Measurements from ENCODE around the gene DBP. TPM values are rescaled to one million over a fixed set of nuclear protein-coding genes. Genes with fewer than 3 reads are reported as not detected.

The DBP gene
- total RNA-seq, 2 donors from 2014 or later: 14.3 to 52.7 TPM

DNA sequence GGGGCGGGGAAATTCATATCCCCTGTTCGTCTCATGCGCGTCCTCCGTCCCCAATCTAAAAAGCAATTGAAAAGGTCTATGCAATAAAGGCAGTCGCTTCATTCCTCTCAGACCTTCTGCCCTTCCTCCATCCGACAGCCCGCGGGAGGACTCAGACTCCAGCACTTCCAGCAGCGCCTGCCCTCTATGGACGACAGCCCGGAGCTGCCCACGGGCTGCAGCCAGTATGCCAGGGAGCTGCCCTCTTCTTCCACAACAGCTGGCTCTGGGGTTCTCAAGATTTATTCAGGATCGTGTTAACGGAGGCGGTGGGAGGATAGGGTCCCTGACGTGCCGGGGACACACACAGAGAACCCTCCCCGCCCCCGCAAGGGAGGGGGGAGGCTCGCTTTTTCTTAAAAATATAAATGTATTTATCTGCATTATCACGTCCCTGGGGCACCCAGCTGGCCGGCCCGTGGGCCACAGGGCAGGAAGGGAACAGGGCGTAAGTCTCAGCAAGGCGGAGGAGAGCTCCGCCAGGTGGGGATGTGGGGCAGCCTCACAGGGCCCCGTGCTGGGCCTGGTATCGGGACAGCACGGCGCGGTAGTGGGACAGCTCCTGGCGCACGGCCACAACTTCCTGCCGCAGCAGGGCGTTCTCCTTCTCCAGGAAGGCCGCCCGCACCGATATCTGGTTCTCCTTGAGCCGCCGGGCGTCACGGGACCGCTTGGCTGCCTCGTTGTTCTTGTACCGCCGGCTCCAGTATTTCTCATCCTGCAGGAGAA, 6.7 kb downstream of the DBP start:
- intact Hi-C loops (cut with DNase I): no loop called here
- peak overlapping the region; percentile 58 to 63 for H3K27ac ChIP-seq
- H3K4me3 ChIP-seq: no peak overlapping the region
- H3K9me3 ChIP-seq: no peaks in the 10 kb centered on the region
- H3K36me3 ChIP-seq: no peaks in the 10 kb centered on the region
- H3K4me1 ChIP-seq (replicated peaks): peaks cover 15% of the 10 kb centered on the region
- 36% methylated on average over 47 of the region's 47 CpGs for WGBS
- no peak for DNase-seq (ENCODE audit: low spot score)
- no peaks in the 10 kb centered on the region for H3K27me3 ChIP-seq (replicated peaks; ENCODE audit: insufficient read depth)
- TF ChIP-seq POLR2AphosphoS5 (IDR thresholded peaks at IDR 0.05): peak; percentile 31
- no peak for TF ChIP-seq POLR2A (IDR thresholded peaks at IDR 0.05)

- no peaks in the 10 kb centered on the region for H3K36me3 ChIP-seq
- peak; percentile 6 for TF ChIP-seq POLR2AphosphoS5 (IDR thresholded peaks at IDR 0.05)
- TF ChIP-seq, protein P1, sequence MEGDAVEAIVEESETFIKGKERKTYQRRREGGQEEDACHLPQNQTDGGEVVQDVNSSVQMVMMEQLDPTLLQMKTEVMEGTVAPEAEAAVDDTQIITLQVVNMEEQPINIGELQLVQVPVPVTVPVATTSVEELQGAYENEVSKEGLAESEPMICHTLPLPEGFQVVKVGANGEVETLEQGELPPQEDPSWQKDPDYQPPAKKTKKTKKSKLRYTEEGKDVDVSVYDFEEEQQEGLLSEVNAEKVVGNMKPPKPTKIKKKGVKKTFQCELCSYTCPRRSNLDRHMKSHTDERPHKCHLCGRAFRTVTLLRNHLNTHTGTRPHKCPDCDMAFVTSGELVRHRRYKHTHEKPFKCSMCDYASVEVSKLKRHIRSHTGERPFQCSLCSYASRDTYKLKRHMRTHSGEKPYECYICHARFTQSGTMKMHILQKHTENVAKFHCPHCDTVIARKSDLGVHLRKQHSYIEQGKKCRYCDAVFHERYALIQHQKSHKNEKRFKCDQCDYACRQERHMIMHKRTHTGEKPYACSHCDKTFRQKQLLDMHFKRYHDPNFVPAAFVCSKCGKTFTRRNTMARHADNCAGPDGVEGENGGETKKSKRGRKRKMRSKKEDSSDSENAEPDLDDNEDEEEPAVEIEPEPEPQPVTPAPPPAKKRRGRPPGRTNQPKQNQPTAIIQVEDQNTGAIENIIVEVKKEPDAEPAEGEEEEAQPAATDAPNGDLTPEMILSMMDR (IDR thresholded peaks at IDR 0.05): no peak
- TF ChIP-seq POLR2A (IDR thresholded peaks at IDR 0.05): no peak
- no peaks in the 10 kb centered on the region for H3K27me3 ChIP-seq (replicated peaks; ENCODE audit: insufficient read depth)
- peak overlapping the region; percentile 58 to 63 for H3K27ac ChIP-seq
- H3K4me3 ChIP-seq: no peak overlapping the region
- intact Hi-C loops (cut with DNase I): no loop called here
- 57% methylated on average over 48 of the region's 48 CpGs for WGBS
- no peak for DNase-seq (ENCODE audit: low spot score)
- H3K4me1 ChIP-seq (replicated peaks): peaks cover 11% of the 10 kb centered on the region
- no peaks in the 10 kb centered on the region for H3K9me3 ChIP-seq
Measured at GRCh38 chr19:48629599-48630295, 7.4 kb downstream of the DBP start.

DNA sequence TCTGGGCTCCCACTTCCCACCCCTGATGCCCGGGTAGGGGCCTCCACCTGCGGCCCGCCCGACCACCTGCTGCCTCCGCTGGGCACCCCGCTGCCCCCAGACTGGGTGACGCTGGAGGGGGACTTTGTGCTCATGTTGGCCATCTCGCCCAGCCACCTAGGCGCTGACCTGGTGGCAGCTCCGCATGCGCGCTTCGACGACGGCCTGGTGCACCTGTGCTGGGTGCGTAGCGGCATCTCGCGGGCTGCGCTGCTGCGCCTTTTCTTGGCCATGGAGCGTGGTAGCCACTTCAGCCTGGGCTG, 7.9 kb downstream of the DBP start:
- TF ChIP-seq POLR2AphosphoS5 (IDR thresholded peaks at IDR 0.05) (no peak), POLR2A (IDR thresholded peaks at IDR 0.05) (no peak)
- TF ChIP-seq, protein P1 (IDR thresholded peaks at IDR 0.05): no peak
- no peaks in the 10 kb centered on the region for H3K9me3 ChIP-seq
- no peaks in the 10 kb centered on the region for H3K36me3 ChIP-seq
- H3K27me3 ChIP-seq (replicated peaks; ENCODE audit: insufficient read depth): no peaks in the 10 kb centered on the region
- H3K4me3 ChIP-seq: no peak overlapping the region
- WGBS: 86% methylated on average over 16 of the region's 22 CpGs
- DNase-seq (ENCODE audit: low spot score): no peak
- peaks cover 10% of the 10 kb centered on the region for H3K4me1 ChIP-seq (replicated peaks)
- intact Hi-C loops (cut with DNase I): no loop called here
- peak overlapping the region in 1 of 2 donors; percentile 58 for H3K27ac ChIP-seq

- Histone ChIP-seq H3K36me3 (no peaks in the 10 kb centered on the region), H3K27me3 (replicated peaks; ENCODE audit: insufficient read depth) (no peaks in the 10 kb centered on the region), H3K27ac (no peak overlapping the region), H3K9me3 (no peaks in the 10 kb centered on the region), H3K4me3 (no peak overlapping the region), H3K4me1 (replicated peaks) (peaks cover 4% of the 10 kb centered on the region)
- 80% methylated on average over 34 of the region's 34 CpGs for WGBS
- no peak for DNase-seq (ENCODE audit: low spot score)
- intact Hi-C loops (cut with DNase I): no loop called here
- TF ChIP-seq, protein P1 (IDR thresholded peaks at IDR 0.05): no peak
- no peak for TF ChIP-seq POLR2A (IDR thresholded peaks at IDR 0.05)
- TF ChIP-seq POLR2AphosphoS5 (IDR thresholded peaks at IDR 0.05): no peak
Measured at GRCh38 chr19:48628486-48629296, 8.5 kb downstream of the DBP start.

GRCh38 chr19:48627865-48628314, 9.3 kb downstream of the DBP start:
- Histone ChIP-seq H3K36me3 (no peaks in the 10 kb centered on the region), H3K4me3 (no peak overlapping the region), H3K27ac (no peak overlapping the region), H3K27me3 (replicated peaks; ENCODE audit: insufficient read depth) (no peaks in the 10 kb centered on the region), H3K9me3 (no peaks in the 10 kb centered on the region), H3K4me1 (replicated peaks) (peaks cover 2% of the 10 kb centered on the region)
- TF ChIP-seq, protein P1 (IDR thresholded peaks at IDR 0.05): no peak
- no peak for DNase-seq (ENCODE audit: low spot score)
- 82% methylated on average over 17 of the region's 17 CpGs for WGBS
- intact Hi-C loops (cut with DNase I): no loop called here

Data from prostate gland (tissue), 2 donors.